ENCODE data around the gene P2RY2. TPM values are rescaled to one million over a fixed set of nuclear protein-coding genes. Genes with fewer than 3 reads are reported as not detected.
"Not testable (repeated sequence)": the region's sequence is repeated elsewhere in the genome, so short reads cannot be mapped to it uniquely, and the experiment has no call there.

Gene P2RY2
- polyA plus RNA-seq, 1 of the 3 experiments (the other 2 are of a cell fraction): 0.12 TPM

DNA sequence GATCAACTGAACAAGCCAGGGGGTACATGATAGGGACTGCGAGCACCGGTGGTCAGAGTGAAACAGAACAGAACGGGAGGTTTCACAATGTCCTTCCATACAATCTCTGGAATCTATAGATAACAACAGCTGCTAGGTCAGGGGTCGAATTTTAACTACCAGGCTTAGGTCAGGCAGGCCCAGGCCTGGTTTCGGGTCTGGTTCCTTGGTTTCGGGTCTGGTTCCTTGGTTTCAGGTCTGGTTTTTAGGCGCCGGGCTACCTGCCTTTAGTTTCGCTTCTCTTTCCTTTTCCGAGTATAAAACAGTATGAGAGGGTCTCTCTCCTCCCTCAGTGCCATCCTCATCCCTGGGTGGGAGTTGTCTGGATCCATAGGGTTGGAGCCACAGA is 53.4 kb downstream of the P2RY2 start:
- peaks cover 3 to 62% of the 10 kb centered on the region in 2 experiments; a peak in 2 of 4 replicates for H3K4me1 ChIP-seq (ENCODE audit: control insufficient read depth in 1 of 2, insufficient read depth in 2 of 2, low read depth in 1 of 2, low read length in 1 of 2)
- H3F3A ChIP-seq (replicated peaks; ENCODE audit: insufficient read depth); H3K9me2 ChIP-seq; DNase-seq; H3K27me3 ChIP-seq (ENCODE audit: insufficient read depth); H3K9ac ChIP-seq; H3K79me2 ChIP-seq (ENCODE audit: insufficient read depth); H3K36me3 ChIP-seq (replicated peaks in 1 of 2; ENCODE audit: control insufficient read depth in 1 of 2, insufficient read depth in 2 of 2, low read length in 1 of 2); H4K20me1 ChIP-seq (ENCODE audit: insufficient read depth); H3K4me2 ChIP-seq; H3K9me3 ChIP-seq; H3K4me3 ChIP-seq (ENCODE audit: low read depth in 2 of 2, low read length in 1 of 2): not testable (repeated sequence)
- WGBS (ENCODE audit: low lambda C conversion rate): 68% methylated on average over 10 of the region's 10 CpGs
- peak overlapping the region; percentile 79; the same call in 1 of the 2 replicates for H2AFZ ChIP-seq (ENCODE audit: low read depth)
- ChIA-PET POLR2A (interaction anchor here (1.0 kb wide), 2 partner anchors 9 to 29 kb away, joined by 3 to 6 read pairs; no protein-coding TSS in a partner anchor), CTCF (interaction anchor here (1.1 to 15.0 kb wide), 4 partner anchors 13 to 30 kb away, joined by 3 to 179 read pairs (median 69); no protein-coding TSS in a partner anchor)
- H3K27ac ChIP-seq (ENCODE audit: low read depth in 2 of 2, low read length in 1 of 2): peak overlapping the region in 1 of 2 experiments; percentile 97; a peak in 2 of 4 replicates

- 46% methylated on average over 9 of the region's 17 CpGs for WGBS (ENCODE audit: low lambda C conversion rate)
- H3K79me2 ChIP-seq (ENCODE audit: insufficient read depth): no peaks in the 10 kb centered on the region
- peak; percentile 87 for DNase-seq
- no peaks in the 10 kb centered on the region for H4K20me1 ChIP-seq (ENCODE audit: insufficient read depth)
- peak within 1 kb of the TSS; percentile 28 to 97; a peak in 3 of 4 replicates for H3K27ac ChIP-seq (ENCODE audit: low read depth in 2 of 2, low read length in 1 of 2)
- H3F3A ChIP-seq (replicated peaks; ENCODE audit: insufficient read depth): no peaks in the 10 kb centered on the region
- H3K4me2 ChIP-seq: no peak within 1 kb of the TSS
- H3K9me2 ChIP-seq: no peaks in the 10 kb centered on the region
- no peaks in the 10 kb centered on the region for H3K27me3 ChIP-seq (ENCODE audit: insufficient read depth)
- no peak within 1 kb of the TSS for H3K9ac ChIP-seq
- ChIA-PET CTCF (interaction anchor here (1.0 to 15.0 kb wide), 5 partner anchors 14 to 79 kb away, joined by 3 to 179 read pairs (median 5); no protein-coding TSS in a partner anchor), POLR2A (interaction anchor here (1.0 to 1.2 kb wide), 3 partner anchors 9 to 29 kb away, joined by 3 to 6 read pairs (median 3); no protein-coding TSS in a partner anchor)
- peak within 1 kb of the TSS; percentile 79; the same call in 1 of the 2 replicates for H2AFZ ChIP-seq (ENCODE audit: low read depth)
- peaks cover 3 to 62% of the 10 kb centered on the region in 2 experiments; a peak in 2 of 4 replicates for H3K4me1 ChIP-seq (ENCODE audit: control insufficient read depth in 1 of 2, insufficient read depth in 2 of 2, low read depth in 1 of 2, low read length in 1 of 2)
- no peak within 1 kb of the TSS for H3K4me3 ChIP-seq (ENCODE audit: low read depth in 2 of 2, low read length in 1 of 2)
- no peaks in the 10 kb centered on the region for H3K36me3 ChIP-seq (replicated peaks in 1 of 2; ENCODE audit: control insufficient read depth in 1 of 2, insufficient read depth in 2 of 2, low read length in 1 of 2)
- H3K9me3 ChIP-seq: no peaks in the 10 kb centered on the region
- no peak for TF ChIP-seq SMC3 (IDR thresholded peaks at IDR 0.05; ENCODE audit: low read depth, low read length)
- TF ChIP-seq, protein P1, sequence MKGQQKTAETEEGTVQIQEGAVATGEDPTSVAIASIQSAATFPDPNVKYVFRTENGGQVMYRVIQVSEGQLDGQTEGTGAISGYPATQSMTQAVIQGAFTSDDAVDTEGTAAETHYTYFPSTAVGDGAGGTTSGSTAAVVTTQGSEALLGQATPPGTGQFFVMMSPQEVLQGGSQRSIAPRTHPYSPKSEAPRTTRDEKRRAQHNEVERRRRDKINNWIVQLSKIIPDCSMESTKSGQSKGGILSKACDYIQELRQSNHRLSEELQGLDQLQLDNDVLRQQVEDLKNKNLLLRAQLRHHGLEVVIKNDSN (IDR thresholded peaks at IDR 0.05; ENCODE audit: borderline replicate concordance, low read depth): no peak
- TF ChIP-seq JUND (IDR thresholded peaks at IDR 0.05): no peak
- no peak for TF ChIP-seq RXRA (IDR thresholded peaks at IDR 0.05; ENCODE audit: borderline replicate concordance, low read depth)
- TF ChIP-seq ZBTB33 (IDR thresholded peaks at IDR 0.05; ENCODE audit: borderline replicate concordance, low read depth): no peak
- peak; percentile 46 for TF ChIP-seq MXI1 (IDR thresholded peaks at IDR 0.05; ENCODE audit: low read depth, low read length)
- TF ChIP-seq TAF1 (IDR thresholded peaks at IDR 0.05; ENCODE audit: borderline replicate concordance, low read depth, low read length): no peak
- no peak; the same call in 1 of the 2 replicates for TF ChIP-seq TCF12 (IDR thresholded peaks at IDR 0.05)
- TF ChIP-seq POLR2AphosphoS5 (IDR thresholded peaks at IDR 0.05; ENCODE audit: low read depth, low read length): 0 out of 2 replicates have a peak, but pooled peaks have one; percentile 29
- TF ChIP-seq RCOR1 (IDR thresholded peaks at IDR 0.05; ENCODE audit: low read length): peak; percentile 97
- TF ChIP-seq RAD21 (IDR thresholded peaks at IDR 0.05; ENCODE audit: low read length): peak; percentile 19
- TF ChIP-seq, protein P2, sequence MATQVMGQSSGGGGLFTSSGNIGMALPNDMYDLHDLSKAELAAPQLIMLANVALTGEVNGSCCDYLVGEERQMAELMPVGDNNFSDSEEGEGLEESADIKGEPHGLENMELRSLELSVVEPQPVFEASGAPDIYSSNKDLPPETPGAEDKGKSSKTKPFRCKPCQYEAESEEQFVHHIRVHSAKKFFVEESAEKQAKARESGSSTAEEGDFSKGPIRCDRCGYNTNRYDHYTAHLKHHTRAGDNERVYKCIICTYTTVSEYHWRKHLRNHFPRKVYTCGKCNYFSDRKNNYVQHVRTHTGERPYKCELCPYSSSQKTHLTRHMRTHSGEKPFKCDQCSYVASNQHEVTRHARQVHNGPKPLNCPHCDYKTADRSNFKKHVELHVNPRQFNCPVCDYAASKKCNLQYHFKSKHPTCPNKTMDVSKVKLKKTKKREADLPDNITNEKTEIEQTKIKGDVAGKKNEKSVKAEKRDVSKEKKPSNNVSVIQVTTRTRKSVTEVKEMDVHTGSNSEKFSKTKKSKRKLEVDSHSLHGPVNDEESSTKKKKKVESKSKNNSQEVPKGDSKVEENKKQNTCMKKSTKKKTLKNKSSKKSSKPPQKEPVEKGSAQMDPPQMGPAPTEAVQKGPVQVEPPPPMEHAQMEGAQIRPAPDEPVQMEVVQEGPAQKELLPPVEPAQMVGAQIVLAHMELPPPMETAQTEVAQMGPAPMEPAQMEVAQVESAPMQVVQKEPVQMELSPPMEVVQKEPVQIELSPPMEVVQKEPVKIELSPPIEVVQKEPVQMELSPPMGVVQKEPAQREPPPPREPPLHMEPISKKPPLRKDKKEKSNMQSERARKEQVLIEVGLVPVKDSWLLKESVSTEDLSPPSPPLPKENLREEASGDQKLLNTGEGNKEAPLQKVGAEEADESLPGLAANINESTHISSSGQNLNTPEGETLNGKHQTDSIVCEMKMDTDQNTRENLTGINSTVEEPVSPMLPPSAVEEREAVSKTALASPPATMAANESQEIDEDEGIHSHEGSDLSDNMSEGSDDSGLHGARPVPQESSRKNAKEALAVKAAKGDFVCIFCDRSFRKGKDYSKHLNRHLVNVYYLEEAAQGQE (IDR thresholded peaks at IDR 0.05; ENCODE audit: low read depth, low read length): no peak
- no peak for TF ChIP-seq YY1 (IDR thresholded peaks at IDR 0.05; ENCODE audit: low read depth)
- TF ChIP-seq, protein P3, sequence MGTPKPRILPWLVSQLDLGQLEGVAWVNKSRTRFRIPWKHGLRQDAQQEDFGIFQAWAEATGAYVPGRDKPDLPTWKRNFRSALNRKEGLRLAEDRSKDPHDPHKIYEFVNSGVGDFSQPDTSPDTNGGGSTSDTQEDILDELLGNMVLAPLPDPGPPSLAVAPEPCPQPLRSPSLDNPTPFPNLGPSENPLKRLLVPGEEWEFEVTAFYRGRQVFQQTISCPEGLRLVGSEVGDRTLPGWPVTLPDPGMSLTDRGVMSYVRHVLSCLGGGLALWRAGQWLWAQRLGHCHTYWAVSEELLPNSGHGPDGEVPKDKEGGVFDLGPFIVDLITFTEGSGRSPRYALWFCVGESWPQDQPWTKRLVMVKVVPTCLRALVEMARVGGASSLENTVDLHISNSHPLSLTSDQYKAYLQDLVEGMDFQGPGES (IDR thresholded peaks at IDR 0.05; ENCODE audit: low read depth, low read length): no peak
- TF ChIP-seq MEF2A (IDR thresholded peaks at IDR 0.05; ENCODE audit: borderline replicate concordance, low read depth): no peak
- TF ChIP-seq EP300 (IDR thresholded peaks at IDR 0.05; ENCODE audit: borderline replicate concordance in 1 of 2, low read depth in 1 of 2, low read length in 1 of 2): peak in 1 of 2 experiments; percentile 95; a peak in 2 of 4 replicates
- TF ChIP-seq RFX5 (IDR thresholded peaks at IDR 0.05; ENCODE audit: low read length): no peak
- TF ChIP-seq CHD2 (IDR thresholded peaks at IDR 0.05; ENCODE audit: low read length, partially characterized antibody): peak; percentile 88
- no peak for TF ChIP-seq FOXM1 (IDR thresholded peaks at IDR 0.05; ENCODE audit: low read depth)
Observed at GRCh38 chr11:73271936-73272679, 54.0 kb downstream of the P2RY2 start, which contains the start of gene P2RY6. Gene P2RY6 (plus strand): TSS chr11:73272338. CDS start chr11:73296519, 24,181 bp downstream.
